DOHH2 (cell line): ENCODE measurements around the gene BANP.
"Not testable (repeated sequence)": the region's sequence is repeated elsewhere in the genome, so short reads cannot be mapped to it uniquely, and the experiment has no call there.

Source experiments
- CTCF ChIP-seq: fragments of 200-600 bp; sonication (generic); IDR thresholded peaks from one replicate; pipeline ENCODE4 v1.5.1; 2014; ENCODE audit warnings: antibody characterized with exemption, mild to moderate bottlenecking, low read depth, low read length; ENCODE audit not compliant: poor library complexity, severe bottlenecking
- EZH2phosphoT487 ChIP-seq: fragments of 200-600 bp; sonication (generic); IDR thresholded peaks from 2 replicates; pipeline ENCODE4 v1.6.1; 2017; ENCODE audit warnings: borderline replicate concordance, mild to moderate bottlenecking, antibody characterized with exemption, low read length, moderate library complexity, mixed read lengths

- TF ChIP-seq CTCF, EZH2phosphoT487: not testable (repeated sequence)
These were observed 125.7 kb downstream of the BANP start for GRCh38 chr16:88076932-88077320.
